OCI-LY3 (cell line): ENCODE data around the gene ARMCX5.

Experiments
- H2AFZ ChIP-seq: fragments of 200-600, 300-600 bp; shearing (Covaris generic); 2 replicates; pipeline ENCODE4 v1.6.0; 2014; ENCODE audit warnings: antibody characterized with exemption, low read depth, low read length
- H3K27ac ChIP-seq: fragments of 200-600, 300-600 bp; sonication (generic); 2 replicates; pipeline ENCODE4 v1.5.1; 2014; ENCODE audit warnings: mild to moderate bottlenecking, low read length, moderate library complexity, mixed read lengths
- H3K27me3 ChIP-seq: fragments of 200-600, 300-600 bp; sonication (generic); 2 replicates; pipeline ENCODE4 v1.6.1; 2014; ENCODE audit warnings: low read depth, low read length, mixed read lengths
- H3K36me3 ChIP-seq: fragments of 200-600, 300-600 bp; sonication (generic); replicated peaks from 2 replicates; pipeline ENCODE3; 2014; ENCODE audit warnings: low read depth, low read length, mixed read lengths
- H3K4me1 ChIP-seq: fragments of 300-600, 200-600 bp; sonication (generic); 2 replicates; pipeline ENCODE4 v1.6.1; 2014; ENCODE audit warnings: low read length, mixed read lengths
- H3K4me2 ChIP-seq: fragments of 200-600, 300-600 bp; sonication (generic); 2 replicates; pipeline ENCODE4 v1.6.1; 2014; ENCODE audit warnings: low read length, mixed read lengths
- H3K4me3 ChIP-seq: fragments of 300-600, 200-600 bp; sonication (generic); 2 replicates; pipeline ENCODE4 v1.5.1; 2014; ENCODE audit warnings: antibody characterized with exemption, mild to moderate bottlenecking, low read length, moderate library complexity
- H3K79me2 ChIP-seq: fragments of 300-600, 200-600 bp; shearing (Covaris generic); 2 replicates; pipeline ENCODE4 v1.6.1; 2014; ENCODE audit warnings: mild to moderate bottlenecking, low read length, mixed read lengths
- H3K9ac ChIP-seq: fragments of 300-600, 200-600 bp; shearing (Covaris generic); 2 replicates; pipeline ENCODE4 v1.6.0; 2014; ENCODE audit warnings: mild to moderate bottlenecking, low read length, moderate library complexity
- H3K9me3 ChIP-seq: fragments of 200-600, 300-600 bp; shearing (Covaris generic); 2 replicates; pipeline ENCODE4 v1.6.1; 2014; ENCODE audit warnings: low read length, mixed read lengths; ENCODE audit not compliant: insufficient read depth
- H4K20me1 ChIP-seq: fragments of 200-600, 300-600 bp; sonication (generic); 2 replicates; pipeline ENCODE4 v1.6.1; 2016; ENCODE audit warnings: low read length, mixed read lengths; ENCODE audit not compliant: insufficient read depth
- EZH2phosphoT487 ChIP-seq: fragments of 200-600 bp; shearing (Covaris generic); IDR thresholded peaks from 2 replicates; pipeline ENCODE4 v1.6.1; 2018; ENCODE audit warnings: antibody characterized with exemption, mixed run types, low read depth
- TF ChIP-seq, protein P1 (sequence below): fragments of 200-600, 300-600 bp; sonication (generic); IDR thresholded peaks from 2 replicates; pipeline ENCODE4 v1.5.1; 2014; ENCODE audit warnings: antibody characterized with exemption, low read length, low read depth

Gene ARMCX5

GRCh38 chrX:102599084-102599950 lies at the start of gene ARMCX5:
Gene ARMCX5 (plus strand): TSS chrX:102599515. CDS start chrX:102602142, 2,627 bp downstream.
- Histone ChIP-seq H4K20me1 (no peaks in the 10 kb centered on the region), H3K4me2 (peak within 1 kb of the TSS; percentile 88), H3K4me3 (peak within 1 kb of the TSS; percentile 95), H3K27me3 (no peaks in the 10 kb centered on the region), H3K9me3 (no peaks in the 10 kb centered on the region), H3K36me3 (peaks cover 12% of the 10 kb centered on the region), H3K27ac (peak within 1 kb of the TSS; percentile 35; the same call in 1 of the 2 replicates), H3K9ac (peak within 1 kb of the TSS; percentile 78), H3K79me2 (peaks cover 11% of the 10 kb centered on the region), H3K4me1 (peaks cover 9% of the 10 kb centered on the region), H2AFZ (peak within 1 kb of the TSS; percentile 100)
- TF ChIP-seq, protein P1, sequence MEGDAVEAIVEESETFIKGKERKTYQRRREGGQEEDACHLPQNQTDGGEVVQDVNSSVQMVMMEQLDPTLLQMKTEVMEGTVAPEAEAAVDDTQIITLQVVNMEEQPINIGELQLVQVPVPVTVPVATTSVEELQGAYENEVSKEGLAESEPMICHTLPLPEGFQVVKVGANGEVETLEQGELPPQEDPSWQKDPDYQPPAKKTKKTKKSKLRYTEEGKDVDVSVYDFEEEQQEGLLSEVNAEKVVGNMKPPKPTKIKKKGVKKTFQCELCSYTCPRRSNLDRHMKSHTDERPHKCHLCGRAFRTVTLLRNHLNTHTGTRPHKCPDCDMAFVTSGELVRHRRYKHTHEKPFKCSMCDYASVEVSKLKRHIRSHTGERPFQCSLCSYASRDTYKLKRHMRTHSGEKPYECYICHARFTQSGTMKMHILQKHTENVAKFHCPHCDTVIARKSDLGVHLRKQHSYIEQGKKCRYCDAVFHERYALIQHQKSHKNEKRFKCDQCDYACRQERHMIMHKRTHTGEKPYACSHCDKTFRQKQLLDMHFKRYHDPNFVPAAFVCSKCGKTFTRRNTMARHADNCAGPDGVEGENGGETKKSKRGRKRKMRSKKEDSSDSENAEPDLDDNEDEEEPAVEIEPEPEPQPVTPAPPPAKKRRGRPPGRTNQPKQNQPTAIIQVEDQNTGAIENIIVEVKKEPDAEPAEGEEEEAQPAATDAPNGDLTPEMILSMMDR, result no peak
- no peak for TF ChIP-seq EZH2phosphoT487

DNA sequence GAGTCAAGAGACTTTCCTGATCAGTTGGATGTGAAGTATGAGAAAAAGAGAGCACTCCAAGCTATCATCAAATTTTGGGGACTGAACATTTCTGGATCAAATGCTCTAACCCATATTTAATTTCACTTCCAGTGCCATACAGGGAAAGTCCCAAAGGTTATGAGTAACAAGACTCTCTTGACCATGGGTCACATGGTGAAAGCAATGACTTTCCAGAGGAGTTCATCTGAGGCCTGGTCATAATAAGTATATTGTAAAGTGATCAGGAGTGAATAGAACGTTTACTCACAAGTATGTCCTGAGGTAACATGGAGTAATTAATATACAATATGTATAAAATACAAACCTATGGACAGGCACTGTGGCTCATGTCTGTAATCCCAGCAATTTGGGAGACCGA lies 40.7 kb upstream of the ARMCX5 start:
- Histone ChIP-seq H3K9me3 (no peaks in the 10 kb centered on the region), H4K20me1 (no peaks in the 10 kb centered on the region), H3K4me2 (no peak overlapping the region), H3K4me3 (no peak overlapping the region), H3K36me3 (no peaks in the 10 kb centered on the region), H3K27me3 (no peaks in the 10 kb centered on the region), H3K4me1 (no peaks in the 10 kb centered on the region), H3K27ac (no peak overlapping the region), H3K9ac (no peak overlapping the region), H2AFZ (no peak overlapping the region), H3K79me2 (no peaks in the 10 kb centered on the region)
- no peak for TF ChIP-seq EZH2phosphoT487
- TF ChIP-seq, protein P1, result no peak

DNA sequence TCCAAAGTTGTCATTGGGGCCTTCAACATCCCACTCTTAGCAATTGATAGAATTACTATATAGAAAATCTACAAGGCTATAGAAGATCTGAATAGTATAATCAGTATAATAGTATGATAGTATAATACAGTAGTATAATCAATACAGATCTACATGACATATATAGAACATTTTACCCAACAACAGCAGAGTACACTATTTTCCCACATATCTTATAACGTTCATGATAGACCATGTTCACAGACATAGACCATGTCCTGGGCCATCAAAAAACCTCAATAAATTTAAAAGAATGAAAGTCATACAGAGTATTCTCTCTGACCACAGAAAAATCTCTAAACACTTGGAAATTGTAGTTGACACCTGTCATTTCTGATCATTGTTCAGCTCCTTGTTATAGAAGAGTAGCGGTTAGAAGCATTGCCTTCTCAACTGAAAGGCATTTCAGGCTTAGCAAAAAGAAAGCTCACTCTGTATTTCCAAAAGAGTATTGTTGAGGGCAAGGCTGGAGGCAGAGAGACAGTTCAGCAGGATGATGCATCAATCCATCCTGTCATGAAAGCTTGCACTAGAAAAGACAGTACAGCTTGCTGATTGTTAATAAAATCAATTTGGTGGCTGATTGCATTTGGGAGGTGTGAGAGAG lies 38.8 kb upstream of the ARMCX5 start:
- Histone ChIP-seq H3K4me3 (no peak overlapping the region), H3K27ac (no peak overlapping the region), H3K9me3 (no peaks in the 10 kb centered on the region), H3K79me2 (no peaks in the 10 kb centered on the region), H3K9ac (no peak overlapping the region), H3K27me3 (no peaks in the 10 kb centered on the region), H3K4me2 (no peak overlapping the region), H2AFZ (no peak overlapping the region), H3K36me3 (no peaks in the 10 kb centered on the region), H3K4me1 (no peaks in the 10 kb centered on the region), H4K20me1 (no peaks in the 10 kb centered on the region)
- TF ChIP-seq, protein P1, result no peak
- no peak for TF ChIP-seq EZH2phosphoT487

GRCh38 chrX:102580891-102581290 lies 18.4 kb upstream of the ARMCX5 start:
- Histone ChIP-seq H3K4me3 (no peak overlapping the region), H3K9me3 (no peaks in the 10 kb centered on the region), H4K20me1 (no peaks in the 10 kb centered on the region), H2AFZ (no peak overlapping the region), H3K27me3 (no peaks in the 10 kb centered on the region), H3K79me2 (no peaks in the 10 kb centered on the region), H3K36me3 (no peaks in the 10 kb centered on the region), H3K9ac (no peak overlapping the region), H3K27ac (no peak overlapping the region), H3K4me1 (no peaks in the 10 kb centered on the region), H3K4me2 (no peak overlapping the region)
- TF ChIP-seq, protein P1, result no peak
- no peak for TF ChIP-seq EZH2phosphoT487
